Uterus (tissue), 2 donors: ENCODE results near the gene FOXO4.
"Not testable (repeated sequence)": the region's sequence is repeated elsewhere in the genome, so short reads cannot be mapped to it uniquely, and the experiment has no call there.

Source experiments
- CTCF ChIP-seq, 4 experiments: fragments of 200-600 bp in 2 of 4; fragments of 450-650 bp in 2 of 4; sonication (generic) in 2 of 4; IDR thresholded peaks; one replicate each; pipeline ENCODE4 v1.5.1; 2016 to 2019; ENCODE audit warnings: antibody characterized with exemption in 4 of 4, mild to moderate bottlenecking in 2 of 4, moderate library complexity in 1 of 4
- POLR2A ChIP-seq, 2 donors: fragments of 450-650 bp; IDR thresholded peaks; one replicate each; pipeline ENCODE4 v1.6.1; 2016; ENCODE audit warnings: antibody characterized with exemption in 2 of 2, mild to moderate bottlenecking in 1 of 2, moderate library complexity in 1 of 2

DNA sequence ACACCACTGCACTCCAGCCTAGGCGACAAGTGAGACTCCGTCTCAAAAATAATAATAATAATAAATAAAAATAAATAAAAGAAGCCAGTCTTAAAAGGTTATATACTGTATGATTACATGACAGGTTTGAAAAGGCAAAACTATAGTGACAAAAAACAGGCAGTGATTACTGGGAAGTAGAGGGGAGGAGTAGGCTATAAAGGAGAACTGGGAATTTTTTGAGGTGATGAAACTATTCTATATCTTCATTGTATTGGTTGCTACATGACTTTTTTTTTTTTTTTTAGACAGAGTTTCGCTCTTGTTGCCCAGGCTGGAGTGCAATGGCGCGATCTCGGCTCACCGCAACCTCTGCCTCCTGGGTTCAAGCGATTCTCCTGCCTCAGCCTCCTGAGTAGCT, 47.8 kb upstream of the FOXO4 start:
- not testable (repeated sequence) for TF ChIP-seq POLR2A, CTCF (IDR thresholded peaks at IDR 0.05)
